Fibroblast of the aortic adventitia (primary cell): Measurements from ENCODE around the gene ADGRG7. TPM values are rescaled to one million over a fixed set of nuclear protein-coding genes. Genes with fewer than 3 reads are reported as not detected.

ENCODE experiments used
- DNase-seq: peaks from one replicate; pipeline ENCODE4 v3.0.0-alpha.2; 2010; ENCODE audit warnings: low read depth
- H3K4me3 ChIP-seq: 2 replicates; pipeline ENCODE4 v1.5.1; 2011; ENCODE audit warnings: low read depth, mild to moderate bottlenecking, control low read depth, low read length, moderate library complexity
- total RNA-seq: library from RNA; depleted of rRNA; stranded (reverse); fragments of >200 nt; gene quantifications from 2 replicates; pipeline ENCODE4 v1.2.3, GENCODE V29; 2012; ENCODE audit warnings: low replicate concordance
- TF ChIP-seq, protein P1 (sequence below): IDR thresholded peaks from 2 replicates; pipeline ENCODE4 v1.5.1; 2011; ENCODE audit warnings: mild to moderate bottlenecking, low read length, control low read depth, inconsistent platforms; ENCODE audit not compliant: insufficient read depth

Gene ADGRG7
- total RNA-seq, 1 donor: not detected

DNA sequence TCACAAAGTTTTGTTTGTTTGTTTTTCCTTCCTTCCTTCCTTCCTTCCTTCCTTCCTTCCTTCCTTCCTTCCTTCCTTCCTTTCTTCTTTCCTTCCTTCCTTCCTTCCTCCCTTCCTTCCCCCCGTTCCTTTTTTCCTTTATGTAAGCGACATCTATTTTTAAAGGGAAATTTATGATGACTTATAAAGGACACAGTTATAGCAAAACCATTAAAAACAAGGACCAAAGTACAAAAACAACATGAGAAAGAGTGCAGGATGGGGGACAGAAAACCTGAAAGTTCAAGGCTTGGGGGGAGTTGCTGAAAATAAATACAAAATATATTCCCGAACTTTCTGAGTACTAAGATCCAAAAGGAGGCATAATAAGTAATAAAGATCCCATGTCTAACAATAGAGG lies 1.8 kb downstream of the ADGRG7 start:
- TF ChIP-seq, protein P1, sequence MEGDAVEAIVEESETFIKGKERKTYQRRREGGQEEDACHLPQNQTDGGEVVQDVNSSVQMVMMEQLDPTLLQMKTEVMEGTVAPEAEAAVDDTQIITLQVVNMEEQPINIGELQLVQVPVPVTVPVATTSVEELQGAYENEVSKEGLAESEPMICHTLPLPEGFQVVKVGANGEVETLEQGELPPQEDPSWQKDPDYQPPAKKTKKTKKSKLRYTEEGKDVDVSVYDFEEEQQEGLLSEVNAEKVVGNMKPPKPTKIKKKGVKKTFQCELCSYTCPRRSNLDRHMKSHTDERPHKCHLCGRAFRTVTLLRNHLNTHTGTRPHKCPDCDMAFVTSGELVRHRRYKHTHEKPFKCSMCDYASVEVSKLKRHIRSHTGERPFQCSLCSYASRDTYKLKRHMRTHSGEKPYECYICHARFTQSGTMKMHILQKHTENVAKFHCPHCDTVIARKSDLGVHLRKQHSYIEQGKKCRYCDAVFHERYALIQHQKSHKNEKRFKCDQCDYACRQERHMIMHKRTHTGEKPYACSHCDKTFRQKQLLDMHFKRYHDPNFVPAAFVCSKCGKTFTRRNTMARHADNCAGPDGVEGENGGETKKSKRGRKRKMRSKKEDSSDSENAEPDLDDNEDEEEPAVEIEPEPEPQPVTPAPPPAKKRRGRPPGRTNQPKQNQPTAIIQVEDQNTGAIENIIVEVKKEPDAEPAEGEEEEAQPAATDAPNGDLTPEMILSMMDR: no peak
- no peak overlapping the region for H3K4me3 ChIP-seq
- DNase-seq: no peak

DNA sequence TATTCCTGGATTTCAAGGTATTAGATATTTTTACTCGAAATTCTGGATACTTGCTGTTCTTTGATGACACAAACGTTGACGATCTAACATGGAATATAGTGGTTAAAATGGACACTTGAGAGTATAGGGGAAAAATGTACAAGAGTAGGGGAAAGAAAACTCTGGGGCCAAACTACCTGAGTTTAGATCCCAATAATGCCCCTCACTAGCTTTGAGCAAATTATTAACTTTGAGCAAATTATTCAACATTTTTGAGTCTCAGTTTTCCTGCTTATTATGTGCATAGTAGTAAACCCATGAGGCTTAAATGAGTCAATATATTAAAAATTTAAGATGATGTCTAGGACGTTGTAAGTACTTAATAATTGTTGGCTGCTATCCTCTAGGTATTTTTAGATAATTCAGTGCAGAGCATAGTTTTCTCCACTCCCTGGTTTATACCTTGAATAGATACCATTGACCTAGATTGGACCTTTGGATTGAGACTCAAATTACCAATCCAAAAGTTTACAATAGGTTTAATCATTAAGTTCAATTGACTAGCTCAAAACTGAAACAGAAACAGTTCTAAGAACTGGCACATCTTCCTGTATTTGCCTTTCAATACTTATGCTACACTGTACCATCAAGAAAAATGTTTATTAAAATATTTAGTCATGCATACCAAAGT lies 4.5 kb downstream of the ADGRG7 start:
- no peak for DNase-seq
- TF ChIP-seq, protein P1: no peak
- no peak overlapping the region for H3K4me3 ChIP-seq

DNA sequence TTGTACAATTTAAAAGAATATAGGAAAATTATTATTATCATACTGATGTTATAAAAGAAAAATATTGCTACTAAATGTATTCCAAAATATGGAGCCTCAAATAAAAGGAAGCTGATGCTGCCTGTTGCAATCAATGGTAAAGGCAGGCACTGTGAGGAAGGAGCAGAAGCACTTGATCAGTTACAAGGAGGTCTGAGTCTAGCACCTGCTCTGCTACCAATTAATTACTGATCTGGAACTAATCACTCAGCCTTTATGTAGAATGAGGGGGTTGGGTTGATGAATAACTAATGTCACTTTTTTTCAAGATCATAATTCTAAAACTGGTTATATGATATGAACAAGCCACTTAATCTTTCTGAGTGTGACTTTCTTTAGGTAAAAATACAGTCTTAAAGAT lies 5.5 kb downstream of the ADGRG7 start:
- TF ChIP-seq, protein P1: no peak
- DNase-seq: no peak
- no peak overlapping the region for H3K4me3 ChIP-seq

DNA sequence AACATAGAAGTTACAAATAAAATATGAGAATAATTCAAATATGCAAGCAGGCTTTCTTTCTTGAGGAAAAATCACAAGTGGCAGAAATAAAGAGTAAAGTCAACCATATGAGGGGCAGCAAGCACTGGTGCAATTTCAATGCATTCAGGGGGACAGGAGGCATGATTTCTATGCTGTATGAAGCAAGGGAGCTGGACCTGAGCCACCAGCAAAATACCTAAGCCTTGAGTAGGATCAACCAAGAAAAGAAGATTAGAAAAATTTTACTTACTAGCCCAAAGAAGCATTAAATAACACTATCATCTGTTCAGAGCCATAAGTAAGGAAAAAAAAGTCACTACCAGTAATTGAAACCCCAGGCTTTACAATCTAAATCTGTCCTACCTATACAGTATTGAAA lies 6.3 kb downstream of the ADGRG7 start:
- TF ChIP-seq, protein P1: no peak
- peak; percentile 76 for DNase-seq
- no peak overlapping the region for H3K4me3 ChIP-seq

DNA sequence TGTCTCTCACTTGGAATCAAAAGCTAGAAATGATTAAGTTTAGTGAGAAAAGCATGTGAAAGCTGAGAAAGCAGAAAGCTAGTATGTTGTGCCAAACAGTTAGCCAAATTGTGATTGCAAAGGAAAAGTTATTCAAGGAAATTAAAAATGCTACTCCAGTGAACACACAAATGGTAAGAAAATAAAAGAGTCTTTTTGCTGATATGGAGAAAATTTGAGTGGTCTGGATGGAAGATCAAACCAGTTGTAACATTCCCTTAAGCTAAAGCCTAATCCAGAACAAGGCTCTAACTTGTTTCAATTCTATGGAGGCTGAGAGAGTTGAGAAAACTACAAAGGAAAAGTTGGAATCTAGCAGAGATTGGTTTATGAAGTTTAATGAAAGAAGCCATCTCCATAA lies 11.8 kb downstream of the ADGRG7 start:
- H3K4me3 ChIP-seq: no peak overlapping the region
- no peak for DNase-seq
- TF ChIP-seq, protein P1: no peak

DNA sequence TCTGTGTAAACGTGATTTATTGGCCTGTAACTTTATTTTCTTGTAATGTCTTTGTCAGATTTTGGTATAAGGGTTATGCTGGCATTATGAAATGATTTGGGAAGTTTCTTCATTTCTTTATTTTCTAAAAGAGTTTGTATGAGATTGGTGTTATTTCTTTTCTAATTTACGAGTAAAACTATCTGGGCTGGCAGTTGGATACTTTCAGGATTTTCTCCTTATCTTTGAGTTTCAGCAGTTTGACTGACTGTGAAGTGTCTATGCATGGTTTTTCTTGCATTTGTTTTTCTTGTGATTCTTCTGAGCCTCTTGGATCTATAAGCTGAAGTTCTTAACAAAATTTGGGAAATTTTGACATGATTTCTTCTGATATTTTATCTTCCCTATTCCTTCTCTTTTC lies 18.1 kb downstream of the ADGRG7 start:
- DNase-seq: no peak
- TF ChIP-seq, protein P1: no peak
- no peak overlapping the region for H3K4me3 ChIP-seq
